Activated B cell treated with CpG ODN at 0.5 μM for 24 hours (primary cell): ENCODE data around the gene OR52D1. TPM values are rescaled to one million over a fixed set of nuclear protein-coding genes. Genes with fewer than 3 reads are reported as not detected.

ENCODE experiments used
- ATAC-seq: fragments of 200-7000 bp; cut with Tn5 transposase; one replicate; pipeline ENCODE4 v1.10.0; 2021; ENCODE audit warnings: low read depth, mild to moderate bottlenecking, moderate library complexity
- CTCF ChIA-PET: fragments of 350-600 bp; sonication (Branson Sonifier 250); formaldehyde crosslinking; loops from one replicate; lab custom pipeline; 2021; ENCODE audit warnings: antibody characterized with exemption; lab: Charles Lee
- POLR2A ChIA-PET: fragments of 350-600 bp; sonication (Branson Sonifier 250); formaldehyde crosslinking; loops from one replicate; lab custom pipeline; 2021; ENCODE audit warnings: antibody characterized with exemption; lab: Charles Lee
- DNase-seq: peaks from one replicate; pipeline ENCODE4 v3.0.0; 2022
- H3K27ac Mint-ChIP-seq: one replicate; pipeline ENCODE4 v1.8.0; 2020; ENCODE audit warnings: mixed read lengths
- H3K27me3 Mint-ChIP-seq: one replicate; pipeline ENCODE4 v1.8.0; 2021; ENCODE audit warnings: mixed read lengths
- H3K36me3 Mint-ChIP-seq: one replicate; pipeline ENCODE4 v1.8.0; 2021; ENCODE audit warnings: low read depth, mixed read lengths
- H3K4me1 Mint-ChIP-seq: one replicate; pipeline ENCODE4 v1.8.0; 2021; ENCODE audit warnings: mixed read lengths
- H3K4me3 Mint-ChIP-seq: one replicate; pipeline ENCODE4 v1.8.0; 2020; ENCODE audit warnings: mild to moderate bottlenecking, mixed read lengths
- H3K9me3 Mint-ChIP-seq: one replicate; pipeline ENCODE4 v1.8.0; 2020; ENCODE audit warnings: mixed read lengths
- CTCF ChIP-seq: fragments of 200-600 bp; IDR thresholded peaks from one replicate; pipeline ENCODE4 v1.8.0; 2022; ENCODE audit warnings: antibody characterized with exemption, mild to moderate bottlenecking
- intact Hi-C: fragments of 100-400 bp; cut with micrococcal nuclease; formaldehyde crosslinking; loops from one replicate; pipeline ENCODE4 v1.15.1; 2024
- total RNA-seq: library from RNA; stranded (reverse); gene quantifications from 2 replicates; pipeline ENCODE4 v1.2.3, GENCODE V29; 2022

The OR52D1 gene
- total RNA-seq, 1 donor from 2014 or later = not detected

GRCh38 chr11:5509803-5510202 is 21.3 kb downstream of the OR52D1 start, which contains the start of gene UBQLN3:
Gene UBQLN3, minus strand, starts transcription at chr11:5509957. Its CDS starts 399 bp downstream, at chr11:5509558.
- DNase-seq (no peak), ATAC-seq (no peak)
- no peak within 1 kb of the TSS for H3K27ac Mint-ChIP-seq
- no peaks in the 10 kb centered on the region for H3K27me3 Mint-ChIP-seq
- POLR2A ChIA-PET = no interaction called here
- no peaks in the 10 kb centered on the region for H3K9me3 Mint-ChIP-seq
- H3K4me3 Mint-ChIP-seq = no peak within 1 kb of the TSS
- H3K36me3 Mint-ChIP-seq = no peaks in the 10 kb centered on the region
- no peaks in the 10 kb centered on the region for H3K4me1 Mint-ChIP-seq
- CTCF ChIA-PET = no interaction called here
- intact Hi-C loops = loop anchor here (5.0 kb wide), 1 partner anchor 1073 kb away; no protein-coding TSS in a partner anchor
- TF ChIP-seq CTCF = no peak

- no peak for DNase-seq
- intact Hi-C loops = no loop called here
- ATAC-seq = no peak
- no peak for TF ChIP-seq CTCF
- H3K4me3 Mint-ChIP-seq = no peak overlapping the region
- no peaks in the 10 kb centered on the region for H3K36me3 Mint-ChIP-seq
- POLR2A ChIA-PET = no interaction called here
- H3K27ac Mint-ChIP-seq = no peak overlapping the region
- no peaks in the 10 kb centered on the region for H3K4me1 Mint-ChIP-seq
- no peaks in the 10 kb centered on the region for H3K9me3 Mint-ChIP-seq
- H3K27me3 Mint-ChIP-seq = no peaks in the 10 kb centered on the region
- CTCF ChIA-PET = no interaction called here
These were observed 26.4 kb downstream of the OR52D1 start for GRCh38 chr11:5514841-5515240.

GRCh38 chr11:5516599-5516998 is 28.1 kb downstream of the OR52D1 start, which contains the start of gene UBQLNL:
Gene UBQLNL, minus strand, starts transcription at chr11:5516699. Its CDS starts 258 bp downstream, at chr11:5516441.
- intact Hi-C loops = no loop called here
- DNase-seq (no peak), ATAC-seq (no peak)
- Mint-ChIP-seq H3K36me3 (no peaks in the 10 kb centered on the region), H3K27me3 (no peaks in the 10 kb centered on the region), H3K4me3 (no peak within 1 kb of the TSS), H3K4me1 (no peaks in the 10 kb centered on the region), H3K9me3 (no peaks in the 10 kb centered on the region), H3K27ac (no peak within 1 kb of the TSS)
- ChIA-PET POLR2A (no interaction called here), CTCF (no interaction called here)
- no peak for TF ChIP-seq CTCF

GRCh38 chr11:5521540-5521939 is 33.1 kb downstream of the OR52D1 start:
- ChIA-PET POLR2A (no interaction called here), CTCF (no interaction called here)
- no peaks in the 10 kb centered on the region for H3K4me1 Mint-ChIP-seq
- DNase-seq = no peak
- intact Hi-C loops = no loop called here
- H3K9me3 Mint-ChIP-seq = no peaks in the 10 kb centered on the region
- H3K36me3 Mint-ChIP-seq = no peaks in the 10 kb centered on the region
- H3K27ac Mint-ChIP-seq = no peak overlapping the region
- H3K4me3 Mint-ChIP-seq = no peak overlapping the region
- ATAC-seq = no peak
- H3K27me3 Mint-ChIP-seq = peaks cover 3% of the 10 kb centered on the region
- no peak for TF ChIP-seq CTCF

- H3K9me3 Mint-ChIP-seq = no peaks in the 10 kb centered on the region
- intact Hi-C loops = no loop called here
These were observed 33.8 kb downstream of the OR52D1 start for GRCh38 chr11:5522308-5522707.

More at GRCh38 chr11:5522308-5522707, 33.8 kb downstream of the OR52D1 start:
- Mint-ChIP-seq H3K36me3 (no peaks in the 10 kb centered on the region), H3K4me1 (no peaks in the 10 kb centered on the region), H3K27me3 (peaks cover 3% of the 10 kb centered on the region), H3K27ac (no peak overlapping the region), H3K4me3 (no peak overlapping the region)
- ATAC-seq = no peak
- POLR2A ChIA-PET = no interaction called here
- DNase-seq = no peak
- TF ChIP-seq CTCF = no peak
- CTCF ChIA-PET = no interaction called here
